ENCODE data around the gene CCR5. TPM values are rescaled to one million over a fixed set of nuclear protein-coding genes. Genes with fewer than 3 reads are reported as not detected.
"Not testable (repeated sequence)": the region's sequence is repeated elsewhere in the genome, so short reads cannot be mapped to it uniquely, and the experiment has no call there.

CCR5 gene
- total RNA-seq, 2 donors from 2014 or later = not detected

- no peaks in the 10 kb centered on the region for H3K36me3 Mint-ChIP-seq (ENCODE audit: low read depth)
- no peak for DNase-seq
- H3K4me1 Mint-ChIP-seq = no peaks in the 10 kb centered on the region
- no peak overlapping the region for H3K4me3 Mint-ChIP-seq
- peaks cover 2% of the 10 kb centered on the region for H3K9me3 Mint-ChIP-seq
- Histone ChIP-seq H3K27ac (ENCODE audit: low read depth, low read length) (no peak overlapping the region), H3K4me3 (ENCODE audit: low read length) (no peak overlapping the region), H3K27me3 (ENCODE audit: control insufficient read depth, insufficient read depth, low read length, poor library complexity, severe bottlenecking) (peaks cover 24% of the 10 kb centered on the region), H3K9me3 (ENCODE audit: control insufficient read depth, low read length) (no peaks in the 10 kb centered on the region), H3K36me3 (ENCODE audit: control insufficient read depth, insufficient read depth, low read length) (no peaks in the 10 kb centered on the region), H3K4me1 (ENCODE audit: control insufficient read depth, insufficient read depth, low read length) (no peaks in the 10 kb centered on the region), H3K9ac (ENCODE audit: extremely low read depth, low read length, poor library complexity, severe bottlenecking) (no peak overlapping the region)
- H3K27me3 Mint-ChIP-seq (ENCODE audit: insufficient read depth) = peaks cover 7% of the 10 kb centered on the region
- WGBS, 2 experiments (ENCODE audit: insufficient coverage in 1 of 2, insufficient read length in 1 of 2) = 84 to 100% methylated on average over 1 of the region's 1 CpG
- H3K27ac Mint-ChIP-seq = no peak overlapping the region
- TF ChIP-seq CTCF (conservative IDR thresholded peaks at IDR 0.05) = no peak
Measured at GRCh38 chr3:46325645-46326300, 45.0 kb upstream of the CCR5 start.

DNA sequence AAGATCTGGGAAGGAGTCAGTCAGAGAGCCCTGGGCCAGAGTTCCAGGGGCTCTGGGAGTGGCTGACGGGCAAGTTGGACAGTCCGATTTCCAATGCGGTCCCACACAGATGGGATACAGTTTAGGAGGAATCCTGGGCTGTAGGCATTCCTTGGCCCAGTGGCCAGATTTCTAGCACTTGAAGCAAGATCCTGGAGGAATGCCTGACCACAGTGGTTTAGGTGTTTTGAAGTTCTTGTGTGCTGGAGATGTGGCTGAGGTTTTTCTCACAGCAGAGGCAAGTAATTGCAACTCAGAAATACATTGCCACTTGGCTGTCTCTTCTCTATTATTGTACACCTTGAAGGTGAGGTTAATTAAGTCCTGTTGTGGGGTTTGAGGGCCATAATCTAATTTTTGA lies 40.1 kb upstream of the CCR5 start:
- not testable (repeated sequence) for H3K9ac ChIP-seq (ENCODE audit: extremely low read depth, low read length, poor library complexity, severe bottlenecking); H3K27ac Mint-ChIP-seq; H3K4me1 ChIP-seq (ENCODE audit: control insufficient read depth, insufficient read depth, low read length); H3K4me1 Mint-ChIP-seq; H3K27ac ChIP-seq (ENCODE audit: low read depth, low read length); H3K27me3 Mint-ChIP-seq (ENCODE audit: insufficient read depth); DNase-seq; H3K27me3 ChIP-seq (ENCODE audit: control insufficient read depth, insufficient read depth, low read length, poor library complexity, severe bottlenecking); H3K4me3 ChIP-seq (ENCODE audit: low read length); H3K4me3 Mint-ChIP-seq; H3K9me3 Mint-ChIP-seq; H3K36me3 Mint-ChIP-seq (ENCODE audit: low read depth); H3K36me3 ChIP-seq (ENCODE audit: control insufficient read depth, insufficient read depth, low read length)
- whole genome bisulfite sequencing, 2 experiments (ENCODE audit: insufficient coverage in 1 of 2, insufficient read length in 1 of 2) = 80 to 85% methylated on average over 3 of the region's 3 CpGs
- peaks cover 12% of the 10 kb centered on the region for H3K9me3 ChIP-seq (ENCODE audit: control insufficient read depth, low read length)

GRCh38 chr3:46334741-46335478 lies 35.8 kb upstream of the CCR5 start:
- 67 to 86% methylated on average over 1 to 4 of the region's 4 CpGs for WGBS, 2 experiments (ENCODE audit: insufficient coverage in 1 of 2, insufficient read length in 1 of 2)

More at GRCh38 chr3:46334741-46335478, 35.8 kb upstream of the CCR5 start:
- Histone ChIP-seq H3K27ac (ENCODE audit: low read depth, low read length) (no peak overlapping the region), H3K9me3 (ENCODE audit: control insufficient read depth, low read length) (peaks cover 33% of the 10 kb centered on the region), H3K4me1 (ENCODE audit: control insufficient read depth, insufficient read depth, low read length) (no peaks in the 10 kb centered on the region), H3K27me3 (ENCODE audit: control insufficient read depth, insufficient read depth, low read length, poor library complexity, severe bottlenecking) (no peaks in the 10 kb centered on the region), H3K4me3 (ENCODE audit: low read length) (no peak overlapping the region), H3K9ac (ENCODE audit: extremely low read depth, low read length, poor library complexity, severe bottlenecking) (no peak overlapping the region), H3K36me3 (ENCODE audit: control insufficient read depth, insufficient read depth, low read length) (no peaks in the 10 kb centered on the region)
- peaks cover 10% of the 10 kb centered on the region for H3K27me3 Mint-ChIP-seq (ENCODE audit: insufficient read depth)
- peaks cover 37% of the 10 kb centered on the region for H3K9me3 Mint-ChIP-seq
- no peak for TF ChIP-seq CTCF (conservative IDR thresholded peaks at IDR 0.05)
- H3K36me3 Mint-ChIP-seq (ENCODE audit: low read depth) = no peaks in the 10 kb centered on the region
- DNase-seq = no peak
- H3K4me1 Mint-ChIP-seq = no peaks in the 10 kb centered on the region
- no peak overlapping the region for H3K27ac Mint-ChIP-seq
- no peak overlapping the region for H3K4me3 Mint-ChIP-seq

Data from endodermal cell (in vitro differentiated cells).